HG02981 (cell line): Measurements from ENCODE around the gene MICALL1.
"Not testable (repeated sequence)": the region's sequence is repeated elsewhere in the genome, so short reads cannot be mapped to it uniquely, and the experiment has no call there.

Source experiments
- ATAC-seq: cut with Tn5 transposase; IDR thresholded peaks from one replicate; pipeline ENCODE4 v1.9.1; 2021; ENCODE audit warnings: mild to moderate bottlenecking, moderate library complexity; ENCODE audit not compliant: unreplicated experiment

Gene MICALL1

DNA sequence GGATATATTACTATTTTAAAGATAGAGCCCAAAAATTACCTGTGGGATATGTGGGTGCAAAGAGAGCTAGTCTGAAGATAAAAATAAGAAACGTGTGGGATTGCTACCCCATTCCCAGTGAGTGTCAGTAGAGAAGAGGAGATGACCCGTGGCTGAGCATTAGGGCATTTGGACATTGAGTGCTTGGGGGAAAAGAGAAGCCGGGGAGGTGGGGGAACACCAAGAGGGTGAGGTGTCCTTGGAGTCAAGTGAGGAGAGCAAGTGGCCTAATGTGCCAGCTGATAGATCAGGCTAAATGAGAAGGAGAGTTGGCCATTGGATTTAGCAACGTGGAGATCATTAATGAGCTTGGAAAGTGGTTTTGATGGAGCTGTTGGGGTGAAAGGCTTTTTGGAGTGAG is 48.6 kb downstream of the MICALL1 start:
- no peak for ATAC-seq

DNA sequence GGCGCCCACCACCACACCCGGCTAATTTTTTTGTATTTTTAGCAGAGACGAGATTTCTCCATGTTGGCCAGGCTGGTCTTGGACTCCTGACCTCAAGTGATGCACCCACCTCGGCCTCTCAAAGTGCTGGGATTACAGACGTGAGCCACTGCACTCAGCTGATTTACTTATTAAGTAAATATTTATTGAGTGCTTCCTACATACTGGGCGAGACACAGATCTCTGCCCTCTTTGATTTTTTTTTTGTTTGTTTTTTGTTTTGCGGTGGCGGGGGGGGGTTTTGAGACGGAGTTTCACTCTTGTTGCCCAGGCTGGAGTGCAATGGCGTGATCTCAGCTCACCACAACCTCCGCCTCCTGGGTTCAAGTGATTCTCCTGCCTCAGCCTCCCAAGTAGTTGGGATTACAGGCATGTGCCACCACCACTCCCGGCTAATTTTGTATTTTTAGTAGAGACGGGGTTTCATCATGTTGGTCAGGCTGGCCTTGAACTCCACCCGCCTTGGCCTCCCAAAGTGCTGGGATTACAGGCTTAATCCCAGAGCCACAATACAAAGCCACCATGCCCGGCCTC is 49.8 kb downstream of the MICALL1 start:
- not testable (repeated sequence) for ATAC-seq

GRCh38 chr22:37957232-37957631 is 51.1 kb downstream of the MICALL1 start:
- no peak for ATAC-seq

- ATAC-seq: no peak
Measured at GRCh38 chr22:37959231-37959825, 53.2 kb downstream of the MICALL1 start.

DNA sequence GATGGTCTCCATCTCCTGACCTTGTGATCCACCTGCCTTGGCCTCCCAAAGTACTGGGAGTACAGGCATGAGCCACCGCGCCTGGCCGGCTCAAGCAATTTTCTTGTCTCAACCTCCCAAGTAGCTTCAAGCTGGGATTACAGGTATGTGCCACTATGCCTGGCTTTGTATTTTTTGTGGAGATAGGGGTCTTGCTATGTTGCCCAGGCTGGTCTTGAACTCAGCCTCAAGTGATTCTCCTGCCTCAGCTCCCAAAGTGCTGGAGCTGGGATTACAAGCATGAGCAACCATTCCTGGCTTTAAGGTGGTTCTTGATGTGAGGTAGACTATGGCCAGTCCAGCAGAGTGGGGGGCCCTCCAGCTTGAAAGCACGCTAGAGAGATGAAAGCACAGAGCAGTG is 55.0 kb downstream of the MICALL1 start:
- no peak for ATAC-seq

DNA sequence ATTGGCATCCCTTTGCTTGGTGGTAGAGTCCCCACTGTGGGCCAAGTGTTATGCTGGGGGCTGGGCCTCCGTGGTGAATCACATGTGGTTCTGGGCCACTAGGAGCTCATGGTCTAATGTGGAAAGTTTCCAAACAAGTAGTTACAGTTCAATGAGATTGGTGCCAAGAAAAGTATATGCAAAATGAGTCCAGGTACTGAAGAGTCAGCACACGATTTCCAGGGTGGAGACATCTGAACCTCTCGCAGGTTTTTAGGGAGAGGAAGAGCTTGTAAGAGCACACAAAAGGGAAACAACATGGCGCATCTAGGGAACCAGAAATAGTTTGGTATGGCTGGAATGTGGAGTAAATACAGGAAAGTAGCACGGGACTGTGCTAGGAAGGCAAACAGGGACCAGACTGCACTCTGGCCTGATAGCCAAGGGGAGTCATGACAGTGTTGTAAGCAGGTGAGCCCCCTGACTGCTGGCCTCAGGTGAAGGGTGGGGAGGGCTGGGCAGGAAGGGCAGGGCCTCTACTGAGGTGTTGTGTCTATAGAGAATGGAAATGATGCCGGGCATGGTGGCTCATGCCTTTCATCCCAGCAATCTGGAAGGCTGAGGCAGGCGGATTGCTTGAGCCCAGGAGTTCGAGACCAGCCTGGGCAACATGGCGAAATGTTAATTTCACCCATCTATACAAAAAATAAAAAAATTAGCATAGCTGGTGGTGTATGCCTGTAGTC is 60.0 kb downstream of the MICALL1 start:
- no peak for ATAC-seq

GRCh38 chr22:37967147-37967546 is 61.0 kb downstream of the MICALL1 start:
- no peak for ATAC-seq

DNA sequence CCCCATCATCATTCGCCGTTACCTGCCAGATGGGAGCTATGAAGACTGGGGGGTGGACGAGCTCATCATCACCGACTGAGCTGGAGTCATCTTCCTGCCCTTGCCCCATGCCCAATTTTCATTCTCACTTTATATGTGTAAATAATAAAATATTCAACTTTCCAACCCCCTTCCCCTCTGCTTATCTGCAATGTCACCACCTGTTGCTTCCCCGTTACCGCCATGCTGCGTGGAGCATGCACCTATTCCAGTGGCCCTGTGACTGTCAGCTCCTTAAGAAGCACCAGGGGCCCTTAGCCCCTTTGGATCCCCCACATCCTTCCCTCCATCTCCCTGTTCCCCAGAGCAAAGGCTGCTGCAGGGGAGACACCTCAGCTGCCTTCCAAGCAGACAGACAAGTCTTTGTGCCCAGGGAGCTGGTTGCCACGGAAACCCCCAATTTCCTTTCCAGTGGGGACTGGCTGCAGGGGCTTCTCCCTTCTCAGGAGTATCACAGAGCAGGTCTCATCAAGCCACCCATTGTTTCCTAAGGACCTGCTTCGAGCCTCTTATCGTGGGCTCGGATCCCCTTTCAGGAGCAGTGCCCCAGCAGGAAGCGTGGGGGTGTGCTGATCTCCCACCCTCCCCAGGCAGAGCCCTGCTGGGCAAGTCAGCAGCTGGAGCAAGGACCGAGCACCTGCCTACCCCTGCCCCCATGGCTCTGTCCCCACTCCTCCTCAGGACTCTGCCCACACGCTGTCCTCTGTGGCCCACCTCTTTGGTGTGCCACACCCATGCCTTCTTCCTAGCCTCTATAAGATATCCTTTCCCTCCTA is 61.7 kb downstream of the MICALL1 start:
- no peak for ATAC-seq

DNA sequence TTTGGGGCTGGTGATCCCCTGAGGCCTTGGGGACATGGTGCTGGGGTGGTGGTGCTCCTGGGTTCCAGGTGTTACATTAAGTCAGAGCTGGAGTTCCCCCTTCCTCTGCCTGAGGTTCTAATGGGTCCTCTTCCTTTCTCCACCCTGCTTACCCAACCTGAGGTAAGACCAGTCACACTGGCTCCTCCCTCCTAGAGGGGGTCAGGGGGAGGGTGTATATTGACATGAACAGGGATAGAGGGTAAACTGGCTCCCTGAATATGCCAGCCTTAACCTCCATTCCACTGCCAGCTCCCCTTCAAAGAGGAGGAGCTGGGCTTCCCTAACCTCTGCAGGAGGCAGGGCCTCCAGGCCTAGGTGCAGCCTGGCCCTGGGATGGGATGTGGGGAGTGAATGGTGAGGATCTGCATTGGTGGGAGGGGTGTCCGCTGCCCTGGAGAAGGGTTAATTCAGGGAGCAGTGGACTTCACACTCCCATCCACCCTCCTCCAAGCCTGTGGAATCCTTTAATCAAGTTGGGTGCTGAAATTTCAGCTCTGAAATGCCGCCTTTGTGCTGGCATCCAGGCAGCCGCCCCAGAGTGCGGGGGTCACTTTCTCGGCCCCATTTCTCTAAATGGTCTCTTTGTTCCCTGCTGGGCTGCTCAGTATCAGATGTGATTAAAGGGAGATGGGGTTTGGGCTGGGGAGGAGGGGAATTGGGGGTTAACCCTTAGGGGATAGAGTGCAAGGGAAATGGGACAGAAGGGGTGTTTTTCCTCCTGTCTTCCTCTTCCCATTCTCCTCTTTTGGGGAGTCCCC is 62.6 kb downstream of the MICALL1 start:
- no peak for ATAC-seq

GRCh38 chr22:37970864-37971263 is 64.8 kb downstream of the MICALL1 start:
- ATAC-seq: no peak

- ATAC-seq: no peak
Measured at GRCh38 chr22:37971475-37972434, 65.7 kb downstream of the MICALL1 start.

DNA sequence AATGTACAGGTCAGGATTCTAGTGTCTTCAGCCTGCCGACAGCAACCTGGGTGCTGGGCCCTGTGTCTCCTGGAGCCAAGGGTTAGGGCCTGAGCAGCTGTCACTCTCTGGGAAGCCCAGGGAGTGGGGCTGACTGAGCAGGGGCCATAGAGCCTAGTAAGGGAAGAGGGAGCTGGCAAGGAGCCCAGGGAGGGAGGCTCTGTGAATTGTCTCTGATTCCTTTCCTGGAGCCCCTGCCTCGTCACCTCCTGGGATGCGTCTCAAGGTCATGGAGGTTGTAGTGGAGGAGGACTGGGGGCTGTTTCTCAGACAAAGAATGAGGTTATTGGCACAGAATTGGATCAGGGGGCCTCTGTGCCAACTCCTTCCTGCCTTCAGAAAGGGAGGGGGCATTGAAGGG is 66.4 kb downstream of the MICALL1 start:
- ATAC-seq: no peak

DNA sequence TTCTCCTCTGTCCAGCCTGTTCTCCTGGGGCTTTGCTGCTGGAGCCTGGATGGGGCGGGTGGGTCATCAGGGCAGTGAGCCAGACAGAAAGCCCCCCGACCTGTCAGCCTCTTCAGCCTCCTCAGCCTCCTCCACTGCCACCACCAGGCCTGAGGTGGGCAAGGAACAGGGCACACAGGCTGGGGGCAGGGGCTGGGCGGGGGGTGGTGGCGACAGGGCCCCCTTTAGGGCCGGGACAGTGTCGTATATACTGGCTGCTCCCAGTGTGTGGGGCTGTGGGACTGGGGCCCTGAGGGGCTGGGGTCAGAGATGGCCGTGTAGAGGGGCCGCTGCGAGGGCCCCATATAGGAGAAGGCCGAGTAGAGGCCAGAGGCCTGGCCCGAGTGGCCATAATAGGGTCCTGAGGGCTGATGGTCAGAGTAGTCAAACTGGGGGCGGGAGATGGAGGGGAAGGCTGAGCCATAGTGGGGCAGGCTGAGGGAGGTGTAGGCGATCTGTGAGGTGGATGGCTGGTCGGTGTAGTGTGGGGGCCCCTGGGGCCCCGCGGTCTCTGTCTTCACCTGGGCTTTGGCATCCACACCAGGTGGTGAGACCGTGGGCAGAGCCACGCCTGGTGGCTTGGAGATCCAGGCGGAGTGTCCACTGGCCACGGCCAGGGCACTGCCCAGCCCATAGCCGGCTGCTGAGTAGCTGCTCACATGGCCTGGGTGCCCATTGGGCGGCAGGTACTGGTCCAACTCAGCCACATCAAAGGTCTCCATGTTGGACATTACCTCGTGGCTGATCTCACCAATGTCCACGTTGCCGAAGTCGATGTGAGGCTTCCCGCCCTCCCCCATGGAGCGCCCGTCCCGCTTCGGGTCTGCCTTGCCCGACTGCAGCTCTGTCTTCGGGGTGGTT is 67.4 kb downstream of the MICALL1 start:
- no peak for ATAC-seq

DNA sequence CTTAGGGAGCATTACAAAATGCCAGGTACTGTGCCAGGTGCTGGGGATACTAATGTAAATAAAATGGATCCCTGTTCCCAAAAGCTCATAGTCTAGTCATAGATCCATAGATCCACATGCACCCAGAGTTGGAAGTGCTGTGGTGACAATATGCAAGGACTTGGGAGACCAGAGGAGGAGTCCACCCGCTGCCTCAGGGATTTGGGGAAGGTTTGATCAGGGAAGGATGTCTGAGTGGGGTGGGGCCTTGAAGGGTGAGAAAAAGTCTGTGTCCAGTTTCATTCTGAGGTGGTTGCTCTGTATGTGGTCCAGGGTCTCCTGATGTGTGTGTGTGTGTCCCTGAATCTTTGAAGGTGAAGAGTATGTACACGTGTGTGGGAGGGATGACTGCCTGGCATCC is 69.1 kb downstream of the MICALL1 start:
- ATAC-seq: no peak

DNA sequence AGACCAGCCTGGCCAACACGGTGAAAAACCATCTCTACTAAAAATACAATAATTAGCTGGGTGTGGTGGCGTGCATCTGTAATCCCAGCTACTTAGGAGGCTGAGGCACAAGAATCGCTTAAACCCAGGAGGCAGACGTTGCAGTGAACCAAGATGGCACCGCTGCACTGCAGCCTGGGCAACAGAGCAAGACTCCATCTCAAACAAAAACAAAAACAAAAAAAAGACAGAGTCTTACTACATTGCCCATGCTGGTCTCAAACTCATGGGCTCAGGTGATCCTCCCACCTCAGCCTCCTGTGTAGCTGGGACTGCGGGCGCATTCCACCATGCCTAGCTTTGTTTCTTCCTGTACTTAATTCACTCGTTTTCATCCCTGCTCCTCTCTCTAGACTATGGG is 69.9 kb downstream of the MICALL1 start:
- ATAC-seq: not testable (repeated sequence)

- ATAC-seq: no peak
Measured at GRCh38 chr22:37976547-37976946, 70.5 kb downstream of the MICALL1 start.

DNA sequence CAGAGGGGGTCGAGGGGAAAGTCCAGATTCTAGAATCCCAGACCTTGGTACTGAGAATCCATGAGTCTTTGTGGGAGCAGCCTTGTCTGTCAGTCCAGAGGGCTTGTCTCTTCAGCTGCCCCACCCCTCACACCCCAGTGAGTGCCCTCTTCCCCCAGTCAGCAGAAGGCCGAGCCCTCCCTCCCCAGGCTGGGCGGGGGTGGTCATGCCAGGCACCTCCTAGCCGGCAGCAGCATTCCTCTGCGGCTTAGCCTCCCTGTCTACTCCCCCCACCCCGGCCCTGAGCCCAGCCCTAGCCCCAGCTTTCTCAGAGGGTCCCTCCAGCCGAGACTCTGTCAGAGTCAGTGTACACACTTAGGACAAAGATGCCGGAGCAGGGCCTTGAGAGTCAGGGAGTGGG is 73.7 kb downstream of the MICALL1 start:
- ATAC-seq: no peak

- ATAC-seq: no peak
Measured at GRCh38 chr22:37981282-37982011, 75.3 kb downstream of the MICALL1 start.
